Stimulated activated CD8-positive, alpha-beta memory T cell treated with anti-CD3 and anti-CD28 coated beads, Interleukin-12 subunit alpha, Interleukin-12 subunit beta, amount 100 ng/mL, for 24 hours (primary cell): ENCODE data around the gene OR2A2.

Source experiments
- DNase-seq: peaks from one replicate; pipeline ENCODE4 v3.0.0-alpha.2; 2020; ENCODE audit errors: extremely low read depth

Gene OR2A2

DNA sequence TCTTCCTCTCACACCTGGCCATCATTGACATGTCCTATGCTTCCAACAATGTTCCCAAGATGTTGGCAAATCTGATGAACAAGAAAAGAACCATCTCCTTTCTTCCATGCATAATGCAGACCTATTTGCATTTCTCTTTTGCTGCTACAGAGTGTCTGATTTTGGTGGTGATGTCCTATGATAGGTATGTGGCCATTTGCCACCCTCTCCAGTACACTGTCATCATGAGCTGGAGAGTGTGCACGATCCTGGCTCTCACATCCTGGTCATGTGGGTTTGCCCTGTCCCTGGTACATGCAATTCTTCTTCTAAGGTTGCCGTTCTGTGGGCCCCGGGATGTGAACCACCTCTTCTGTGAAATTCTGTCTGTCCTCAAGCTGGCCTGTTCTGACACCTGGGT lies 32.8 kb downstream of the OR2A2 start:
- DNase-seq = no peak

DNA sequence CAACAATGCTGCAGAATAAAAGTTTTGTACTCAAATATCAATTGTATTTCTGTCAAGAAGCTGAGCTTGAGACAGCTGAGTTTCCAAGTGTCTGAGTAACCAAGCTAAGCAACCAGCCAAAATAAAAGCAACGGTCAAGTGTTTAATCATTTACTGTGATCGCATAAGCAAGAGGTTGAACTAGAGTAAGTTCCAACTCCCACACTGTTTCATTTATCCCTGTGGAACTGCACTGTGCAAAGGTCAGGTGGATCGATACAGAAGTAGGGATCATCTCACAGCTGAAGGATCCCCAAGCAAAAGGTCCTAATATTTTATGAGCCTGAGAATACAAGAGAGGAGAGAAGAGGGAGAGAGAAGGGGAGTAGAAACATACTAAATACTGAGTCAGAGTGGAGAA lies 35.0 kb downstream of the OR2A2 start:
- DNase-seq = no peak

DNA sequence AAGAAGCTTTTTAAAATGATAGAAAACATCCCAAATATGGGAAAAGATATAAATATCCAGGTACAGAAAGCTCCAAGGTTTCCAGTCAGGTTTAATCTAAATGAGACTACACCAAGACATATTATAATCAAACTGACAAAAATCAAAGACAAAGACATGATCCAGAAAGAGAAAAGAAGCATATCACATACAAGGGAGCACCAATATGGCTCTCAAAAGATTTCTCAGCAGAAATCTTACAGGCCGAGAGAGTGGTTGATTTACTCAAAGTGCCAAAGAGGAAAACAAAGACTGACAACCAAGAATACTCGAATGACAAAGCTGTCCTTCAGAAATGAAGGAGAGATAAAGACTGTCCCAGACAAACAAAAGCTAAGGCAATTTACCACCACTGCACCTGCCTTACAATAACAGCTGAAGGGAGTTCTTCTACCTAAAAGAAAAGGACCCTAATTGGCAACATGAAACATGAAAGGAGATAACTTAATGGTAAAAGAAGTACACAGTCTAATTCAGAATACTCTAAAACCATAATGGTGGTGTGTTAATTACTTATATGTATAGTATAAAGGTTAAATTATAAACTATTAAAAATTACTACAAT lies 38.9 kb downstream of the OR2A2 start:
- no peak for DNase-seq

DNA sequence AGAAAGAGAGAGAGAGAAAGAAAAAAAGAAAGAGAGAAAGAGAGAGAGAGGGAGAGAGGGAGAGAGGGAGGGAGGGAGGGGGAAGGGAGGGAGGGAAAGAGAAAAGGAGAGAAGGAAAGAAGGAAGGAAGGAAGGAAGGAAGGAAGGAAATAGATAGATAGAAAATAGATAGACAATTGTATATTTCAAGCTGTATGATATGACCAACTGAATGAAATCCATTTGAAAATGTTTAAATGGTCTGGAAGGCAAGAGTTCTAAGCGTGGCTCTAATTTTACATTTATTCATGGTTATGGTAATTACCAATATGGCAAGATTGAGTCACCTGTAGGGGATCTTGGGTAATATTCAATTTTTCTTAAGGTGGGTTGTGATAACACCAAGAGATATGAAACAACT lies 49.5 kb downstream of the OR2A2 start:
- no peak for DNase-seq
